Endometrial microvascular endothelial cells (primary cell): ENCODE measurements around the gene CTBS. TPM values are rescaled to one million over a fixed set of nuclear protein-coding genes. Genes with fewer than 3 reads are reported as not detected.

Source experiments
- in situ Hi-C: cut with HindIII; loops from 2 replicates; pipeline ENCODE4 v1.10.0; 2017; ENCODE audit warnings: low sequenced_read_pairs, low pct_unique_long_range_greater_than_20kb; ENCODE audit errors: inconsistent ontology term
- total RNA-seq: library from RNA; depleted of rRNA; stranded (reverse); fragments of >200 nt; gene quantifications from one replicate; pipeline ENCODE4 v1.2.3, GENCODE V29; 2015; ENCODE audit errors: inconsistent ontology term

The CTBS gene
- 15.1 TPM for total RNA-seq

GRCh38 chr1:84573967-84574842 lies at the start of gene CTBS:
Gene CTBS (minus strand): TSS chr1:84574440. CDS start chr1:84574415, 25 bp downstream.
- in situ Hi-C loops = no loop called here

- in situ Hi-C loops = no loop called here
Measured at GRCh38 chr1:84621553-84621952, 47.3 kb upstream of the CTBS start.

GRCh38 chr1:84620720-84621313 lies 46.6 kb upstream of the CTBS start:
- in situ Hi-C loops = no loop called here

- in situ Hi-C loops = no loop called here
Measured at GRCh38 chr1:84619383-84620102, 45.3 kb upstream of the CTBS start.

GRCh38 chr1:84617349-84617748 lies 43.1 kb upstream of the CTBS start:
- in situ Hi-C loops = no loop called here

GRCh38 chr1:84615790-84616189 lies 41.5 kb upstream of the CTBS start:
- in situ Hi-C loops = no loop called here

- in situ Hi-C loops = no loop called here
Measured at GRCh38 chr1:84613887-84614286, 39.6 kb upstream of the CTBS start.

- in situ Hi-C loops = no loop called here
Measured at GRCh38 chr1:84613026-84613425, 38.8 kb upstream of the CTBS start.

GRCh38 chr1:84611796-84612195 lies 37.6 kb upstream of the CTBS start:
- in situ Hi-C loops = no loop called here

- in situ Hi-C loops = no loop called here
Measured at GRCh38 chr1:84611091-84611490, 36.9 kb upstream of the CTBS start.

- in situ Hi-C loops = loop anchor here (10.0 kb wide), 1 partner anchor 102 kb away; the partner anchor contains the start of genes GNG5 and SPATA1
Measured at GRCh38 chr1:84606977-84607376, 32.7 kb upstream of the CTBS start.

GRCh38 chr1:84605157-84605556 lies 30.9 kb upstream of the CTBS start:
- in situ Hi-C loops = loop anchor here (10.0 kb wide), 1 partner anchor 100 kb away; the partner anchor contains the start of genes GNG5 and SPATA1

- in situ Hi-C loops = loop anchor here (10.0 kb wide), 1 partner anchor 99 kb away; the partner anchor contains the start of genes GNG5 and SPATA1
Measured at GRCh38 chr1:84603941-84604830, 29.9 kb upstream of the CTBS start.

GRCh38 chr1:84603223-84603622 lies 29.0 kb upstream of the CTBS start:
- in situ Hi-C loops = loop anchor here (10.0 kb wide), 1 partner anchor 98 kb away; the partner anchor contains the start of genes GNG5 and SPATA1

GRCh38 chr1:84600796-84601195 lies 26.6 kb upstream of the CTBS start:
- in situ Hi-C loops = loop anchor here (10.0 kb wide), 1 partner anchor 96 kb away; the partner anchor contains the start of genes GNG5 and SPATA1

- in situ Hi-C loops = no loop called here
Measured at GRCh38 chr1:84598846-84599741, 24.9 kb upstream of the CTBS start.

- in situ Hi-C loops = no loop called here
Measured at GRCh38 chr1:84598418-84598817, 24.2 kb upstream of the CTBS start.
